ENCODE data around the gene SNPH.

SNPH gene

GRCh38 chr20:1264727-1265126 lies 1.4 kb upstream of the SNPH start:
- no peak for DNase-seq (ENCODE audit: low read depth, low spot score)

- DNase-seq (ENCODE audit: low read depth, low spot score), result no peak
Measured at GRCh38 chr20:1265226-1265915, 723 bp upstream of the SNPH start.

GRCh38 chr20:1265916-1266166 lies 253 bp upstream of the SNPH start:
- DNase-seq (ENCODE audit: low read depth, low spot score), result no peak

GRCh38 chr20:1267161-1267560 lies 1.1 kb downstream of the SNPH start:
- DNase-seq (ENCODE audit: low read depth, low spot score), result no peak

- DNase-seq (ENCODE audit: low read depth, low spot score), result no peak
Measured at GRCh38 chr20:1267809-1268374, 1.8 kb downstream of the SNPH start.

GRCh38 chr20:1269235-1269634 lies 3.1 kb downstream of the SNPH start:
- DNase-seq (ENCODE audit: low read depth, low spot score), result no peak

- no peak for DNase-seq (ENCODE audit: low read depth, low spot score)
Measured at GRCh38 chr20:1269850-1270249, 3.8 kb downstream of the SNPH start.

GRCh38 chr20:1272368-1273100 lies 6.4 kb downstream of the SNPH start:
- DNase-seq (ENCODE audit: low read depth, low spot score), result no peak

- no peak for DNase-seq (ENCODE audit: low read depth, low spot score)
Measured at GRCh38 chr20:1273366-1273765, 7.3 kb downstream of the SNPH start.

- DNase-seq (ENCODE audit: low read depth, low spot score), result no peak
Measured at GRCh38 chr20:1274485-1275311, 8.6 kb downstream of the SNPH start.

- DNase-seq (ENCODE audit: low read depth, low spot score), result no peak
Measured at GRCh38 chr20:1275919-1276318, 9.8 kb downstream of the SNPH start.

- no peak for DNase-seq (ENCODE audit: low read depth, low spot score)
Measured at GRCh38 chr20:1277529-1278322, 11.6 kb downstream of the SNPH start.

GRCh38 chr20:1278993-1279392 lies 12.9 kb downstream of the SNPH start:
- no peak for DNase-seq (ENCODE audit: low read depth, low spot score)

GRCh38 chr20:1280195-1281102 lies 14.4 kb downstream of the SNPH start:
- DNase-seq (ENCODE audit: low read depth, low spot score), result no peak

- no peak for DNase-seq (ENCODE audit: low read depth, low spot score)
Measured at GRCh38 chr20:1281279-1282057, 15.4 kb downstream of the SNPH start.

GRCh38 chr20:1282966-1283365 lies 16.9 kb downstream of the SNPH start:
- DNase-seq (ENCODE audit: low read depth, low spot score), result no peak

- no peak for DNase-seq (ENCODE audit: low read depth, low spot score)
Measured at GRCh38 chr20:1283522-1284510, 17.7 kb downstream of the SNPH start.

- no peak for DNase-seq (ENCODE audit: low read depth, low spot score)
Measured at GRCh38 chr20:1286267-1287024, 20.4 kb downstream of the SNPH start.
